Epithelial cell of proximal tubule (primary cell): ENCODE data around the gene TDO2. TPM values are rescaled to one million over a fixed set of nuclear protein-coding genes. Genes with fewer than 3 reads are reported as not detected.

Experiments used
- DNase-seq: peaks from one replicate; pipeline ENCODE4 v3.0.0-alpha.2; 2011; ENCODE audit warnings: low read depth
- H3K4me3 ChIP-seq: 2 replicates; pipeline ENCODE4 v1.5.1; 2011; ENCODE audit warnings: low read depth, mild to moderate bottlenecking, low read length
- total RNA-seq: library from RNA; depleted of rRNA; stranded (reverse); fragments of >200 nt; gene quantifications from 2 replicates; pipeline ENCODE4 v1.2.3, GENCODE V29; 2015
- TF ChIP-seq, protein P1 (sequence below): conservative IDR thresholded peaks from 2 replicates; pipeline ENCODE4 v1.5.1; 2012; ENCODE audit warnings: low read depth, mild to moderate bottlenecking, low read length

The TDO2 gene
- total RNA-seq, 1 donor from 2014 or later, result not detected

DNA sequence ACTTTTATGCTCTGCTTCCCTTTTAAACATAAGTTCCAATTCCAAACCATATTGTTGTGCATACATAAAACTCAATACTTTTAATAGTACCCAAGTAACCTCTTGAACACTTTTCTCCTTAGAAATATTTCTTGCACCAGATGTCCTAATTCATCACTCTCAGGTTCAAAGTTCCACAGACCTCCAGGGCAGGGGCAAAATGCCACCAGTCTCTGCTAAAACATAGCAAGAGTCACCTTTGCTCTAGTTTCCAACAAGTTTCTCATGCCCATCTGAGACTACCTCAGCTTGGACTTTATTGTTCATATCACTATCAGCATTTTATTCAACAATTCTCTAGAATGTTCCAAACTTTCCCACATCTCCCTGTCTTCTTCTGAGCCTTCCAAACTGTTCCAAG is 23.7 kb upstream of the TDO2 start:
- no peak overlapping the region for H3K4me3 ChIP-seq
- DNase-seq, result no peak
- TF ChIP-seq, protein P1, sequence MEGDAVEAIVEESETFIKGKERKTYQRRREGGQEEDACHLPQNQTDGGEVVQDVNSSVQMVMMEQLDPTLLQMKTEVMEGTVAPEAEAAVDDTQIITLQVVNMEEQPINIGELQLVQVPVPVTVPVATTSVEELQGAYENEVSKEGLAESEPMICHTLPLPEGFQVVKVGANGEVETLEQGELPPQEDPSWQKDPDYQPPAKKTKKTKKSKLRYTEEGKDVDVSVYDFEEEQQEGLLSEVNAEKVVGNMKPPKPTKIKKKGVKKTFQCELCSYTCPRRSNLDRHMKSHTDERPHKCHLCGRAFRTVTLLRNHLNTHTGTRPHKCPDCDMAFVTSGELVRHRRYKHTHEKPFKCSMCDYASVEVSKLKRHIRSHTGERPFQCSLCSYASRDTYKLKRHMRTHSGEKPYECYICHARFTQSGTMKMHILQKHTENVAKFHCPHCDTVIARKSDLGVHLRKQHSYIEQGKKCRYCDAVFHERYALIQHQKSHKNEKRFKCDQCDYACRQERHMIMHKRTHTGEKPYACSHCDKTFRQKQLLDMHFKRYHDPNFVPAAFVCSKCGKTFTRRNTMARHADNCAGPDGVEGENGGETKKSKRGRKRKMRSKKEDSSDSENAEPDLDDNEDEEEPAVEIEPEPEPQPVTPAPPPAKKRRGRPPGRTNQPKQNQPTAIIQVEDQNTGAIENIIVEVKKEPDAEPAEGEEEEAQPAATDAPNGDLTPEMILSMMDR, result no peak

DNA sequence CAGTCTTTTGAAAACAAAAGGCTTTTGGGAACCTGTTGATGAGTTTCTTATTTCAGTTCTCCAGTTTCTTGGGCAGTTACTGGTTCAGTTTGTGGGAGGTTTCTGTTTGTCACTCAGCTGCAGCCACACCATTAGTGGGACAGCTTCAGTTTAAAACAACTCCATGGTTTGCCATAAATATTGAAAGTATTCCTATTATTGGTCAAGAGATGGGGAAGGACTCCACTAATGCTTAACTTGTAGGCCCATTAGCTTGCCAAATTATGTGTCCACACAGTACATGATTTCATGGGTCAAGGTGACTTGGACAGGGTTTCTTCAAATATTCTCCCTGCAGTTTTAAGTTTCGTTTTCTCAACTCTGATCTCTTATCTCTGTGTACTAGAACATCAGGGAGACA is 21.9 kb upstream of the TDO2 start:
- H3K4me3 ChIP-seq, result no peak overlapping the region
- TF ChIP-seq, protein P1, result no peak
- no peak for DNase-seq

DNA sequence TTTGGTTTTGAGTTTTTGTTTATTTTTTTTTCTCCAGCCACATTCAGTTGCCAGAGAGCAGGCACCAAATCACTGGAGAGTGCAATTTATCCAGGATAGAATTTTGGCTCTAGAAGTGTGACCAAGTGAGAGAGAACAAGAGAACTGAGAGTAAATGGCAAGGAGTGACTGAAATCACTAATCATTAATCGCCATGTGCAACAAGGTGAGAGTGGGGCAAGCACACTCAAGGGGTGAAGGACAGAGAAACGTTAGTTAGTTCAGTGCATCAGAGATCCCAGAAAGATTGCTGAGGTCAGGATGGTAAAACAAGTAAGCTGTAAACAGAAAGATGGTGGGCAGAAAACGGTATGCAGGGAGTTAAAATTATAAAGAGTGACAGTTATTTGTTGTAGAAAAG is 19.6 kb upstream of the TDO2 start:
- TF ChIP-seq, protein P1, result no peak
- no peak for DNase-seq
- H3K4me3 ChIP-seq, result no peak overlapping the region

DNA sequence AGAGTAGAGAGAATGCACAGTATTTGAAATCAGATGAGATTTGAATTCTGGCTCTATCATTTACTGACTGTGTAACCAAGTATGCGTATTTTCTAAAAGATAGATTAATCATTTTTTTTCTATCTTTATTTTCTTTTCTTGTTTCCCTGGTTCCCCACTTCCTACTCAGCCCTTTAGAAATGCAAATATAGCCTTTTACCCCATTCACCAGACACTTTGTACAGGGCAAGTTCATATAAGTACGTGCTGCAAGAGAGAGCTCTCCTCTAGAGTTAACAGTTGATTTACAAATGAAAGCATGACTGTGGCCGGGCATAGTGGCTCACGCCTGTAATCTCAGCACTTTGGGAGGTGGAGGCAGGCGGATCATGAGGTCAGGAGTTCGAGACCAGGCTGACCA is 17.8 kb upstream of the TDO2 start:
- TF ChIP-seq, protein P1, result no peak
- DNase-seq, result no peak
- no peak overlapping the region for H3K4me3 ChIP-seq

DNA sequence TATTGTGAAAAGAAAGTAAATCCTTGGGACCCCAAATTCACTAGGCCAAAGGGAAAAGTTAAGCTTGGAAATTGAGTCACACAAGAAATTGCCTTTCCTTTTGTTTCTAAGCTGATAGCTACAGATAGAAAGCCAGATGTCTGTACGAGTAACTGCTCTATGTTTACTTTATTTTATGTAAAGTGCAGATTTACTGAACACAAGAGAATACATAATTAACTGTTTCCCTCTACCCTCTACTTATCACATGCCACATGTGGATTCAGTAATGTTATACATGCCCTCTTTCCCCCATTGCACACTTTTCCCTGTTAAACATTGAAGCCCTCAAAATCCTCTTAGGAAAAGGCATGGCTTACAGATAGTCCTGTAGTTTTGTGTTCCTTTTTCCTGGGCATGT is 16.5 kb upstream of the TDO2 start:
- TF ChIP-seq, protein P1, result no peak
- no peak for DNase-seq
- no peak overlapping the region for H3K4me3 ChIP-seq

DNA sequence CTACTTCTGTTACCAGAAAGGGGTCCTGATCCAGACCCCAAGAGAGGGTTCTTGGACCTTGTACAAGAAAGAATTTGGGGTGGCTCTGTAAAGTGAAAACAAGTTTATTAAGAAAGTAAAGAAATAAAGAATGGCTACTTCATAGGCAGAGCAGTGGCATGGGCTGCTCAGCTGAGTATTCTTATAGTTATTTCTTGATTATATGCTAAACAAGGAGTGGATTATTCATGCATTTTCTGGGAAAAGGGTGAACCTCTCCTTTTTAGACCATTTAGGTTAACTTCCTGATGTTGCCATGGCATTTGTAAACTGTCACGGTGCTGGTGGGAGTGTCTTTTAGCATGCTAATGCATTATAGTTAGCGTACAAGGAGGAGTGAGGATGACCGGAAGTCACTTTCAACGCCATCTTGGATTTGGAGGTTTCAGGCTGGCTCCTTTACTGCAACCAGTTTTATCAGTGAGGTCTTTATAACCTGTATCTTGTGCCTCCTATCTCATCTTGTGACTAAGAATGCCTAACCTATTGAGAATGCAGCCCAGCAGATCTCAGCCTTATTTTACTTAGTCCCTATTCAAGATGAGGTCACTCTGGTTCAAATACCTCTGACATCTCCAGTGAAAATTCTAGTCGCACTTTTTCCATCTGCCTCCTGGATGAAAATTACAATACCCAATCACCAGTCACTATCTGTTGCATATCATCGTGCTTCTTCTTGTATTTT is 15.5 kb upstream of the TDO2 start:
- no peak overlapping the region for H3K4me3 ChIP-seq
- DNase-seq, result no peak
- TF ChIP-seq, protein P1, result no peak
